ENCODE data around the gene ULK1. TPM values are rescaled to one million over a fixed set of nuclear protein-coding genes. Genes with fewer than 3 reads are reported as not detected.
A peak's percentile ranks its signal among the peaks of the same experiment; 100 is the strongest.

The ULK1 gene
- total and polyA plus RNA-seq, 7 donors = 5.3 to 29.1 (median 16.8) TPM

DNA sequence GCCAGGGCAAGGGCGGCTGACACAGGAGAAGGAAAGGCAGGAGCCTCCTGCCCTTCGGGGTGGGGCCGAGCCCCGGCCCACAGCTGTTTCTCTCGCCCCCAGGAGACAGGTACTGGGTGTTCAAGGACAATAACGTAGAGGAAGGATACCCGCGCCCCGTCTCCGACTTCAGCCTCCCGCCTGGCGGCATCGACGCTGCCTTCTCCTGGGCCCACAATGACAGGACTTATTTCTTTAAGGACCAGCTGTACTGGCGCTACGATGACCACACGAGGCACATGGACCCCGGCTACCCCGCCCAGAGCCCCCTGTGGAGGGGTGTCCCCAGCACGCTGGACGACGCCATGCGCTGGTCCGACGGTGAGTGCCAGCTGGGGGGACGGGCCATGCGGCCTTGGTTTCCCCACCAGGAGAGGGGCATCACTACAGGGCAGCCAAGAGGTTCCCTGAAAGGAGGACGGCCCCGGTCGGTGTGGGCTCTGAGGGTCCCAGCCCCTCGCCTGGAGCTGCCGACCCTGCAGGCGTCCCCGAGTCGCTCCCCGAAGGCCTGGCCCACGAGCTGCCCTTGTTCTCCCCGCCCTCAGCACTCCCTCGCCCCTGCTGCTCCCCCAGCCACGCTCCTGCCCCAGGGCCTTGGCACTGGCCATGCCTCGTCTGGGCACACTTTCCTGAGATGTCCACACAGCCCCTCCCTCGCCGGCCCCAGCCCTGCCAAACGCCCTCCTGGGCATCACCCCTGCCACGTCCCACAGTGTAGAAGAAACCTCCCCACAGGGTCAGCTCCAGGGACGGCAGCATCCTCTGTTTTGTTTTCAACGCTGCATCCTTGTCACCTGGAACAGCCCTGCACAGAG, 44.5 kb upstream of the ULK1 start:
- Histone ChIP-seq H3K4me1 (peaks cover 0 to 9% (median 1%) of the 10 kb centered on the region in 4 donors), H3K27me3 (peaks cover 0 to 23% (median 13%) of the 10 kb centered on the region in 3 donors), H3K4me3 (no peak overlapping the region), H3K36me3 (no peaks in the 10 kb centered on the region), H3K27ac (no peak overlapping the region), H3K9me3 (no peaks in the 10 kb centered on the region)
- 83 to 91% methylated on average over 47 of the region's 47 CpGs for WGBS, 2 donors
- no peak for DNase-seq
- intact Hi-C loops (cut with DNase I) = loop anchor here (5.0 kb wide), 1 partner anchor 102 kb away; no protein-coding TSS in a partner anchor
- TF ChIP-seq EP300 (IDR thresholded peaks at IDR 0.05) = no peak
- TF ChIP-seq POLR2AphosphoS5 (IDR thresholded peaks at IDR 0.05) = no peak
- TF ChIP-seq, protein P1, sequence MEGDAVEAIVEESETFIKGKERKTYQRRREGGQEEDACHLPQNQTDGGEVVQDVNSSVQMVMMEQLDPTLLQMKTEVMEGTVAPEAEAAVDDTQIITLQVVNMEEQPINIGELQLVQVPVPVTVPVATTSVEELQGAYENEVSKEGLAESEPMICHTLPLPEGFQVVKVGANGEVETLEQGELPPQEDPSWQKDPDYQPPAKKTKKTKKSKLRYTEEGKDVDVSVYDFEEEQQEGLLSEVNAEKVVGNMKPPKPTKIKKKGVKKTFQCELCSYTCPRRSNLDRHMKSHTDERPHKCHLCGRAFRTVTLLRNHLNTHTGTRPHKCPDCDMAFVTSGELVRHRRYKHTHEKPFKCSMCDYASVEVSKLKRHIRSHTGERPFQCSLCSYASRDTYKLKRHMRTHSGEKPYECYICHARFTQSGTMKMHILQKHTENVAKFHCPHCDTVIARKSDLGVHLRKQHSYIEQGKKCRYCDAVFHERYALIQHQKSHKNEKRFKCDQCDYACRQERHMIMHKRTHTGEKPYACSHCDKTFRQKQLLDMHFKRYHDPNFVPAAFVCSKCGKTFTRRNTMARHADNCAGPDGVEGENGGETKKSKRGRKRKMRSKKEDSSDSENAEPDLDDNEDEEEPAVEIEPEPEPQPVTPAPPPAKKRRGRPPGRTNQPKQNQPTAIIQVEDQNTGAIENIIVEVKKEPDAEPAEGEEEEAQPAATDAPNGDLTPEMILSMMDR (IDR thresholded peaks at IDR 0.05) = no peak
- no peak for TF ChIP-seq POLR2A (IDR thresholded peaks at IDR 0.05)

DNA sequence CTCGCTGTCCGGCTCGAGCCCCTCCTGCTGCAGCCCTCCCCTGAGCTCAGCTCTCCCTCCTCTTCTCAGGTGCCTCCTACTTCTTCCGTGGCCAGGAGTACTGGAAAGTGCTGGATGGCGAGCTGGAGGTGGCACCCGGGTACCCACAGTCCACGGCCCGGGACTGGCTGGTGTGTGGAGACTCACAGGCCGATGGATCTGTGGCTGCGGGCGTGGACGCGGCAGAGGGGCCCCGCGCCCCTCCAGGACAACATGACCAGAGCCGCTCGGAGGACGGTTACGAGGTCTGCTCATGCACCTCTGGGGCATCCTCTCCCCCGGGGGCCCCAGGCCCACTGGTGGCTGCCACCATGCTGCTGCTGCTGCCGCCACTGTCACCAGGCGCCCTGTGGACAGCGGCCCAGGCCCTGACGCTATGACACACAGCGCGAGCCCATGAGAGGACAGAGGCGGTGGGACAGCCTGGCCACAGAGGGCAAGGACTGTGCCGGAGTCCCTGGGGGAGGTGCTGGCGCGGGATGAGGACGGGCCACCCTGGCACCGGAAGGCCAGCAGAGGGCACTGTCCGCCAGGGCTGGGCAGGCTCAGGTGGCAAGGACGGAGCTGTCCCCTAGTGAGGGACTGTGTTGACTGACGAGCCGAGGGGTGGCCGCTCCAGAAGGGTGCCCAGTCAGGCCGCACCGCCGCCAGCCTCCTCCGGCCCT, 43.4 kb upstream of the ULK1 start:
- H3K36me3 ChIP-seq = no peaks in the 10 kb centered on the region
- H3K4me3 ChIP-seq = peak overlapping the region in 2 of 4 donors; percentile 19 to 37
- H3K9me3 ChIP-seq = no peaks in the 10 kb centered on the region
- DNase-seq = no peak
- TF ChIP-seq, protein P1 (IDR thresholded peaks at IDR 0.05) = peak; percentile 24 to 65 (median 60)
- TF ChIP-seq EP300 (IDR thresholded peaks at IDR 0.05) = no peak
- H3K4me1 ChIP-seq = peaks cover 0 to 9% (median 1%) of the 10 kb centered on the region in 4 donors
- peaks cover 0 to 34% (median 19%) of the 10 kb centered on the region in 3 donors for H3K27me3 ChIP-seq
- intact Hi-C loops (cut with DNase I) = loop anchor here (1.0 to 5.0 kb wide), 2 partner anchors 101 to 150 kb away; no protein-coding TSS in a partner anchor
- H3K27ac ChIP-seq = no peak overlapping the region
- 58 to 85% methylated on average over 41 of the region's 41 CpGs for WGBS, 2 donors

DNA sequence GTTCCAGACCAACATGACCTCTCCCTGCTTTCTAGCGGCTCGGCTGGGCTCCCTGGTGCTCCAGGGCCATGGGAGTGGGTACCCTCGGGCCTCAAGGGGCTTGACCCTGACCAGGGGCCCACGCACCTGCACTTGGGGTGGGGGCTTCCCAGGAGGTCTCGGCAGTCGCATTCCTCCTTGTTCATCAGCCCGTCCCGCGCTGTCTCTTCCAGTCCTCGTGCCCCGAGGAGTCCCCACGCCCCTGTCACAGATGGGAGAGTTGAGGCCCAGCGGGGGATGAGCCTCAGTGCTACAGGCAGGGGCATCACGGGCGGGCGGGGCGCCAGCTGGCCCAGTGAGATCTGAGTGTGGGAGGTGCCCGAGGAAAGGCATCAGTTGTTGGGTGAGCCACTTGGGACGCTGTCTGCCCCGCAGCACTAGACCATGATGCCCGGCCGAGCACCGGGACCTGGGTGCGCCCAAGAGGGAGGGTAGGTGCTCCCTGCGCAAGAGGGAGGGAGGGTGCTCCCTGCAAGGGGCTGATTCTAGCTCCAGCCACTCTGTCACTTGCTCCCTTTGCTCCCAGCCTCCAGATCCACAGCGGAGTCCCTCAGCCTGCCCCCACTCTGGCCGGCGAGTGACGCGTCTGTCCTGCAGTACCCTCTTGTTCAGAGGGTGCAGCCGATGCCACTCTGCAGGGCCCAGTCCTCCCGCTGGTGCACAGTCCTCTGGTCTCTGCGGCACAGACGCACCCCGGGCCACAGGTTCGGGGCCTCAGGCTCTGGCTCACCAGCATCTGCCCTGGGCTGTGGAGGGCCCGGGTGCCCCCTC, 42.5 kb upstream of the ULK1 start:
- Histone ChIP-seq H3K36me3 (no peaks in the 10 kb centered on the region), H3K4me1 (peaks cover 0 to 9% (median 1%) of the 10 kb centered on the region in 4 donors), H3K27me3 (peaks cover 0 to 35% (median 19%) of the 10 kb centered on the region in 3 donors), H3K4me3 (peak overlapping the region in 2 of 4 donors; percentile 19 to 37), H3K27ac (no peak overlapping the region), H3K9me3 (no peaks in the 10 kb centered on the region)
- intact Hi-C loops (cut with DNase I) = loop anchor here (1.0 to 5.0 kb wide), 2 partner anchors 100 to 149 kb away; no protein-coding TSS in a partner anchor
- no peak for DNase-seq
- TF ChIP-seq POLR2AphosphoS5 (IDR thresholded peaks at IDR 0.05) (no peak), POLR2A (IDR thresholded peaks at IDR 0.05) (no peak), EP300 (IDR thresholded peaks at IDR 0.05) (no peak)
- TF ChIP-seq, protein P1 (IDR thresholded peaks at IDR 0.05) = no peak
- WGBS, 2 donors = 74 to 84% methylated on average over 37 of the region's 37 CpGs

DNA sequence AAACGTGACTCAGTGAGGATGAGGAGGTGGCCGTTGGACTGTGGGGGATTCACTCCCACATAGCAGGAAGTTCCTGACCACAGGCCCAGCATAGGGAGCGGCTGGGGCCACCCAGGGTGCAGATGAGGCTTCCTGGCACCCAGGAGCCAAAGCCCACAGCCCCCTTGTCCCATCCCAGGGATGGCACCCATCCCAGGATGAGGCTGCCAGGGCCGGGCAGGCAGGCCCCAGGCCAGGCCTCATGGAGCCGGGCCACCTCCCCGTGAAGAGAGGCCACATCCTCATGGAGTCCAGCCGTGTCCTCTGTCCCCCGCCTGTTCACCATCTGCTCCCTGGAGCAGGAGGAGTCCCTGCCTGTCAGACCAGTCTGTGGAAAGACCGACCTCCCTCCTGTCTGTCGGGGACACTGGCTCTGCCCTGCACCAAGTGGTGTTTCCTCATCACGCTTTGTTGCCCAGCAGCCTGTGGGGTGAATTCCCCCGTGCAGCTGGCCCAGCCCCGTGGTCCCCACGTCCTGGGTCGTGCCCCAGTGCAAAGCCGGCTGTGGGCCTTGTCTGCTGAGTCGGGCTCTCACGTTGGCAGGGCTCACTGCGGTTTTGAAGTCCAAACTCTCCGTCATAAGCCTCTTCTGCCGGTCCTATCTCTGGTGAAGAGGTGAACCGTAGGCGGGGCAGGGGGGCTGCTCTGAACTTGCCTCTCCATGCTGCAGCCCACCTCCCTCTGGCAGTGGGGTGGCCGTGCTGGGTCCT, 41.7 kb upstream of the ULK1 start:
- H3K4me3 ChIP-seq = no peak overlapping the region
- intact Hi-C loops (cut with DNase I) = loop anchor here (5.0 kb wide), 1 partner anchor 100 kb away; no protein-coding TSS in a partner anchor
- TF ChIP-seq POLR2A (IDR thresholded peaks at IDR 0.05) (no peak), EP300 (IDR thresholded peaks at IDR 0.05) (no peak)
- TF ChIP-seq, protein P1 (IDR thresholded peaks at IDR 0.05) = no peak

More for the DNA sequence above, 41.7 kb upstream of the ULK1 start:
- no peak overlapping the region for H3K27ac ChIP-seq
- DNase-seq = no peak
- no peaks in the 10 kb centered on the region for H3K9me3 ChIP-seq
- peaks cover 0 to 35% (median 19%) of the 10 kb centered on the region in 3 donors for H3K27me3 ChIP-seq
- peaks cover 0 to 9% (median 1%) of the 10 kb centered on the region in 4 donors for H3K4me1 ChIP-seq
- H3K36me3 ChIP-seq = no peaks in the 10 kb centered on the region
- 46 to 53% methylated on average over 24 of the region's 24 CpGs for WGBS, 2 donors
